ENCODE results near the gene SLC29A3. TPM values are rescaled to one million over a fixed set of nuclear protein-coding genes. Genes with fewer than 3 reads are reported as not detected.

The SLC29A3 gene
- polyA plus RNA-seq, 3 donors: 9.7 to 28.4 (median 16.6) TPM

GRCh38 chr10:71406878-71407277 is 87.8 kb downstream of the SLC29A3 start:
- no peaks in the 10 kb centered on the region for H3K27me3 ChIP-seq (ENCODE audit: control insufficient read depth in 2 of 2, insufficient read depth in 2 of 2, low read length in 2 of 2)
- 60% methylated on average over 1 of the region's 3 CpGs for WGBS (ENCODE audit: insufficient coverage)
- H2AFZ ChIP-seq (ENCODE audit: insufficient read depth, low read depth, low read length, poor library complexity, severe bottlenecking): no peak overlapping the region
- H3K27me3 Mint-ChIP-seq (ENCODE audit: low read depth in 3 of 3): peaks cover 3 to 6% (median 3%) of the 10 kb centered on the region in 3 donors
- no peak overlapping the region for H3K4me2 ChIP-seq (replicated peaks; ENCODE audit: extremely low read depth, low read length, poor library complexity, severe bottlenecking)
- DNase-seq: no peak
- H3K36me3 Mint-ChIP-seq: no peaks in the 10 kb centered on the region
- H3K4me3 Mint-ChIP-seq: no peak overlapping the region
- no peaks in the 10 kb centered on the region for H3K4me1 ChIP-seq (ENCODE audit: control insufficient read depth in 1 of 2, insufficient read depth in 2 of 2, low read length in 2 of 2)
- peaks cover 4% of the 10 kb centered on the region for H3K4me1 Mint-ChIP-seq
- no peaks in the 10 kb centered on the region for H3K79me2 ChIP-seq (ENCODE audit: insufficient read depth, low read length)
- intact Hi-C loops (cut with micrococcal nuclease): no loop called here
- peaks cover 0 to 11% of the 10 kb centered on the region in 2 donors for H3K9me3 ChIP-seq (replicated peaks in 1 of 2; ENCODE audit: control insufficient read depth in 1 of 2, insufficient read depth in 1 of 2, low read length in 2 of 2)
- no peak overlapping the region for H3K4me3 ChIP-seq (replicated peaks in 1 of 3; ENCODE audit: low read depth in 2 of 3, low read length in 3 of 3)
- no peak overlapping the region for H3K27ac Mint-ChIP-seq
- no peak overlapping the region for H3K27ac ChIP-seq (ENCODE audit: low read depth in 1 of 2, low read length in 2 of 2)
- H3K9me3 Mint-ChIP-seq: peaks cover 5 to 13% (median 8%) of the 10 kb centered on the region in 7 donors
- no peaks in the 10 kb centered on the region for H3K36me3 ChIP-seq (replicated peaks in 1 of 2; ENCODE audit: control insufficient read depth in 1 of 2, insufficient read depth in 2 of 2, low read length in 2 of 2)
- H4K20me1 ChIP-seq (ENCODE audit: insufficient read depth, low read length): no peaks in the 10 kb centered on the region
- no peak overlapping the region for H3K9ac ChIP-seq (ENCODE audit: insufficient read depth, low read length, poor library complexity, severe bottlenecking)
- no peak for TF ChIP-seq CTCF (IDR thresholded peaks at IDR 0.05)

- TF ChIP-seq CTCF (IDR thresholded peaks at IDR 0.05): no peak
- Histone ChIP-seq H4K20me1 (ENCODE audit: insufficient read depth, low read length) (no peaks in the 10 kb centered on the region), H3K4me3 (replicated peaks in 1 of 3; ENCODE audit: low read depth in 2 of 3, low read length in 3 of 3) (no peak overlapping the region), H3K36me3 (replicated peaks in 1 of 2; ENCODE audit: control insufficient read depth in 1 of 2, insufficient read depth in 2 of 2, low read length in 2 of 2) (no peaks in the 10 kb centered on the region), H3K27ac (ENCODE audit: low read depth in 1 of 2, low read length in 2 of 2) (no peak overlapping the region), H3K9me3 (replicated peaks in 1 of 2; ENCODE audit: control insufficient read depth in 1 of 2, insufficient read depth in 1 of 2, low read length in 2 of 2) (peaks cover 0 to 14% of the 10 kb centered on the region in 2 donors), H3K4me1 (ENCODE audit: control insufficient read depth in 1 of 2, insufficient read depth in 2 of 2, low read length in 2 of 2) (no peaks in the 10 kb centered on the region), H3K4me2 (replicated peaks; ENCODE audit: extremely low read depth, low read length, poor library complexity, severe bottlenecking) (no peak overlapping the region), H3K27me3 (ENCODE audit: control insufficient read depth in 2 of 2, insufficient read depth in 2 of 2, low read length in 2 of 2) (no peaks in the 10 kb centered on the region), H2AFZ (ENCODE audit: insufficient read depth, low read depth, low read length, poor library complexity, severe bottlenecking) (no peak overlapping the region), H3K79me2 (ENCODE audit: insufficient read depth, low read length) (no peaks in the 10 kb centered on the region), H3K9ac (ENCODE audit: insufficient read depth, low read length, poor library complexity, severe bottlenecking) (no peak overlapping the region)
- WGBS (ENCODE audit: insufficient coverage): 93% methylated on average over 4 of the region's 9 CpGs
- H3K36me3 Mint-ChIP-seq: no peaks in the 10 kb centered on the region
- intact Hi-C loops (cut with micrococcal nuclease): no loop called here
- H3K27ac Mint-ChIP-seq: no peak overlapping the region
- peaks cover 4% of the 10 kb centered on the region for H3K4me1 Mint-ChIP-seq
- H3K4me3 Mint-ChIP-seq: no peak overlapping the region
- H3K27me3 Mint-ChIP-seq (ENCODE audit: low read depth in 3 of 3): peaks cover 3% of the 10 kb centered on the region in 3 donors
- DNase-seq: no peak
- peaks cover 5 to 13% (median 8%) of the 10 kb centered on the region in 7 donors for H3K9me3 Mint-ChIP-seq
These were observed 89.6 kb downstream of the SLC29A3 start for GRCh38 chr10:71408436-71409225.

Measured in CD14-positive monocyte (primary cell).